ENCODE results near the gene ZNF486. TPM values are rescaled to one million over a fixed set of nuclear protein-coding genes. Genes with fewer than 3 reads are reported as not detected.
A peak's percentile ranks its signal among the peaks of the same experiment; 100 is the strongest.
"Not testable (repeated sequence)": the region's sequence is repeated elsewhere in the genome, so short reads cannot be mapped to it uniquely, and the experiment has no call there.

Gene ZNF486
- total RNA-seq, 1 donor from 2014 or later: 2.6 TPM

DNA sequence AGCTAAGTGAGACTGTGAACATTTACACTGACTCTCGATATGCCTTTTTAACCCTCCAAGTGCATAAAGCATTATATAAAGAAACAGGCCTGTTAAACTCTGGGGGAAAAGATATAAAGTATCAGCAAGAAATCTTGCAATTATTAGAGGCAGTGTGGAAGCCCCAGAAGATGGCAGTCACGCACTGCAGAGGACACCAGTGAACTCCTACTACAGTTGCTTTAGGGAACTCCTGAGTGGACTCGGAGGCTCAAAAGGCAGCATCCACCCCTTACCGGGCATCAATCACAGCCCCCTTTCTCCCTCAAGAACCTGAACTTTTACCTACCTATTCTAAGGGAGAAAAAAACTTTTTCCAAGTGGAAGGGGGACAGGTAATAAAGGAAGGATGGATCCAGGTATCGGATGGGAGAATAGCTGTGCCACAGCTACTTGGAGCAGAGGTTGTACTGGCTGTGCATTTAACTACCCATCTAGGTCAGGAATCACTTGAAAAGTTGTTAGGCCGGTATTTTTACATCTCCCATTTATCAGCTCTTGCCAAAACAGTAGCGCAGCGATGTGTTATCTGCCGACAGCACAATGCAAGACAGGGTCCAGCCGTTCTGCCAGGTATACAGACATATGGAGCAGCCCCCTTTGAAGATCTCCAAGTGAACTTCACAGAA is 80.1 kb downstream of the ZNF486 start:
- H3K4me3 ChIP-seq (ENCODE audit: low read depth, low read length): no peak overlapping the region
- FAIRE-seq (peak; percentile 83), DNase-seq (ENCODE audit: low read depth) (peak; percentile 8)
- H3K27me3 ChIP-seq (ENCODE audit: control insufficient read depth, insufficient read depth, low read length): no peaks in the 10 kb centered on the region
- TF ChIP-seq, protein P1, sequence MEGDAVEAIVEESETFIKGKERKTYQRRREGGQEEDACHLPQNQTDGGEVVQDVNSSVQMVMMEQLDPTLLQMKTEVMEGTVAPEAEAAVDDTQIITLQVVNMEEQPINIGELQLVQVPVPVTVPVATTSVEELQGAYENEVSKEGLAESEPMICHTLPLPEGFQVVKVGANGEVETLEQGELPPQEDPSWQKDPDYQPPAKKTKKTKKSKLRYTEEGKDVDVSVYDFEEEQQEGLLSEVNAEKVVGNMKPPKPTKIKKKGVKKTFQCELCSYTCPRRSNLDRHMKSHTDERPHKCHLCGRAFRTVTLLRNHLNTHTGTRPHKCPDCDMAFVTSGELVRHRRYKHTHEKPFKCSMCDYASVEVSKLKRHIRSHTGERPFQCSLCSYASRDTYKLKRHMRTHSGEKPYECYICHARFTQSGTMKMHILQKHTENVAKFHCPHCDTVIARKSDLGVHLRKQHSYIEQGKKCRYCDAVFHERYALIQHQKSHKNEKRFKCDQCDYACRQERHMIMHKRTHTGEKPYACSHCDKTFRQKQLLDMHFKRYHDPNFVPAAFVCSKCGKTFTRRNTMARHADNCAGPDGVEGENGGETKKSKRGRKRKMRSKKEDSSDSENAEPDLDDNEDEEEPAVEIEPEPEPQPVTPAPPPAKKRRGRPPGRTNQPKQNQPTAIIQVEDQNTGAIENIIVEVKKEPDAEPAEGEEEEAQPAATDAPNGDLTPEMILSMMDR (IDR thresholded peaks at IDR 0.05; ENCODE audit: insufficient read depth, low read length, severe bottlenecking): peak; percentile 36
- H3K36me3 ChIP-seq (ENCODE audit: control insufficient read depth, insufficient read depth, low read length): no peaks in the 10 kb centered on the region

DNA sequence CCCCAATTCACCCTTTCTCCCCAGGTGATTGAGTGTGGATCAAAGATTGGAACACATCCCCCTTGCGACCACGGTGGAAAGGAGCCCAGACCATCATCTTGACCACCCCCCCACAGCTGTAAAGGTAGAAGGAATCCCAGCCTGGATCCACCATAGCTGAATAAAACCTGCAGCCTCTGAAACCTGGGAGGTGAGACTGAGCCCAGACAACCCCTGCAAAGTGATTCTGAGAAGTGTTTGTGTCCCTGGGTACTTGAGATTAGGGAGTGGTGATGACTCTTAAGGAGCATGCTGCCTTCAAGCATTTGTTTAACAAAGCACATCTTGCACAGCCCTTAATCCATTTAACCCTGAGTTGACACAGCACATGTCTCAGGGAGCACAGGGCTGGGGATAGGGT is 81.2 kb downstream of the ZNF486 start:
- not testable (repeated sequence) for H3K27me3 ChIP-seq (ENCODE audit: control insufficient read depth, insufficient read depth, low read length); DNase-seq (ENCODE audit: low read depth); FAIRE-seq; H3K36me3 ChIP-seq (ENCODE audit: control insufficient read depth, insufficient read depth, low read length); H3K4me3 ChIP-seq (ENCODE audit: low read depth, low read length)

Other genes with a start within 250 kb of the ZNF486 start
- gene ZNF682, start 127.7 kb upstream of the ZNF486 start, total RNA-seq: 2.9 and 4.9 TPM in 2 replicates
- 2.1 and 2.7 TPM in 2 replicates for gene ZNF90, start 89.2 kb upstream of the ZNF486 start, total RNA-seq